Kidney (tissue), 19 donors: ENCODE results near the gene USP17L17. TPM values are rescaled to one million over a fixed set of nuclear protein-coding genes. Genes with fewer than 3 reads are reported as not detected.
"Not testable (repeated sequence)": the region's sequence is repeated elsewhere in the genome, so short reads cannot be mapped to it uniquely, and the experiment has no call there.

Source experiments
- DNase-seq, 5 donors: peaks; one replicate each; pipeline ENCODE4 v3.0.0-alpha.2; 2013 to 2020
- FAIRE-seq: peaks from 2 replicates; lab custom pipeline; 2012; peaks lifted over from hg19 to GRCh38; lab: Jason Lieb, UNC
- H3K27ac ChIP-seq, 2 donors: one replicate each; pipeline ENCODE4 v1.7.0; 2013; ENCODE audit warnings: low read depth in 2 of 2, low read length in 2 of 2, inconsistent platforms in 1 of 2
- H3K27me3 ChIP-seq: one replicate; pipeline ENCODE4 v1.7.1; 2013; ENCODE audit warnings: low read length, inconsistent platforms; ENCODE audit not compliant: control insufficient read depth, insufficient read depth
- H3K36me3 ChIP-seq, 3 donors: one replicate each; pipeline versions ENCODE4 v1.7.0 to v1.7.1; 2013; ENCODE audit warnings: low read length in 3 of 3, control low read depth in 1 of 3, inconsistent platforms in 1 of 3; ENCODE audit not compliant: insufficient read depth in 3 of 3, control insufficient read depth in 2 of 3
- H3K4me1 ChIP-seq, 3 donors: one replicate each; pipeline versions ENCODE4 v1.7.0 to v1.7.1; 2013; ENCODE audit warnings: low read length in 3 of 3, inconsistent platforms in 1 of 3, low read depth in 1 of 3; ENCODE audit not compliant: control insufficient read depth in 2 of 3, insufficient read depth in 2 of 3
- H3K4me3 ChIP-seq, 3 donors: one replicate each; pipeline versions ENCODE4 v1.7.0 to v1.8.1; 2013; ENCODE audit warnings: low read length in 3 of 3, control low read depth in 1 of 3, inconsistent platforms in 1 of 3
- H3K9ac ChIP-seq, 3 donors: one replicate each; pipeline versions ENCODE4 v1.7.0 to v1.7.1; 2013; ENCODE audit warnings: low read length in 3 of 3, control low read depth in 1 of 3, inconsistent platforms in 1 of 3
- H3K9me3 ChIP-seq, 3 donors: one replicate each; pipeline versions ENCODE4 v1.7.0 to v1.7.1; 2013; ENCODE audit warnings: low read length in 3 of 3, control low read depth in 1 of 3, inconsistent platforms in 1 of 3; ENCODE audit not compliant: control insufficient read depth in 2 of 3, insufficient read depth in 1 of 3
- intact Hi-C: fragments of 100-400 bp; cut with DNase I; formaldehyde crosslinking; loops from one replicate; pipeline ENCODE4 v1.11.1; 2022
- long read RNA-seq, 10 donors: library from polyadenylated mRNA in 1 of 10; unstranded in 1 of 10; transcript quantifications; one replicate each; pipeline ENCODE4 v2.0.0 and lab custom pipeline, GENCODE V29; 2021 to 2026
- polyA plus RNA-seq: library from polyadenylated mRNA; stranded (reverse); fragments of 350-450 nt; fragmentation: Illumina TruSeq; extraction: RNeasy Lipid Tissue Mini Kit (QIAGEN cat#74804); gene quantifications from one replicate; pipeline ENCODE4 v1.2.3, GENCODE V29; 2014; ENCODE audit warnings: low read depth, low replicate concordance; ENCODE audit not compliant: insufficient read depth
- total RNA-seq: library from RNA; stranded (reverse); fragmentation: NEBNext Ultra II Directional; extraction: Animal tissue kit (Norgen Biotek cat#: 25700); gene quantifications from one replicate; pipeline ENCODE4 v1.2.1, GENCODE V29; 2021
- donor health status: control.
- donor health status: control.
- donor health status: DM: yes; HTN: yes; CAD: no.
- donor health status: Normal renal cell carcinoma (clear cell type).

The USP17L17 gene
- total RNA-seq: 0.41 TPM
- not detected for polyA plus RNA-seq
- long read RNA-seq, donor 1: 0 reads
- long read RNA-seq, donor 2: 0 reads
- long read RNA-seq, donor 3: 0 reads
- long read RNA-seq, donor 4: 0 reads
- long read RNA-seq, donor 5: 0 reads
- long read RNA-seq, donor 6: 0 reads
- long read RNA-seq, donor 7: 0 reads
- long read RNA-seq, donor 8: 0 reads
- long read RNA-seq, donor 9: 0 reads
- long read RNA-seq, donor 10: 0 reads

DNA sequence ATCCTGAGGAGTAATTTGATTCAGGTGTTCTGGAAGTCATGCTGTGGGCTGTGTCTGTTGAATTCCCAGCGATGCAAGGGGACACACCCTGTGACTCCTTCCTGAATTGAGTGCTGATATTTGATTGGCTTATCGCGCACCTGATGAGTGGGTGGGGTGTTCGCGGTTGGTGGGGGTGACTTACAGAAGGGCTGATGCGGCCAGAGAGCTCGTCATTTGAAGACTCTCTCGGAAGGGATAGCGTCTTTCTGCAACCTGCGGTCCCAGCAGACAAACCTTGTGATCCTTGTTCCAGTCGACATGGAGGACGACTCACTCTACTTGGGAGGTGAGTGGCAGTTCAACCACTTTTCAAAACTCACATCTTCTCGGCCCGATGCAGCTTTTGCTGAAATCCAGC, at the start of gene USP17L17:
TSS of gene USP17L17 (plus strand) at position 301 of the 400 bp plus-strand sequence. CDS start at position 301, 0 bp downstream.
- H3K4me1 ChIP-seq, H3K4me3 ChIP-seq, H3K9me3 ChIP-seq, H3K36me3 ChIP-seq, H3K9ac ChIP-seq, FAIRE-seq, H3K27ac ChIP-seq, intact Hi-C loops, H3K27me3 ChIP-seq, DNase-seq: not testable (repeated sequence)

DNA sequence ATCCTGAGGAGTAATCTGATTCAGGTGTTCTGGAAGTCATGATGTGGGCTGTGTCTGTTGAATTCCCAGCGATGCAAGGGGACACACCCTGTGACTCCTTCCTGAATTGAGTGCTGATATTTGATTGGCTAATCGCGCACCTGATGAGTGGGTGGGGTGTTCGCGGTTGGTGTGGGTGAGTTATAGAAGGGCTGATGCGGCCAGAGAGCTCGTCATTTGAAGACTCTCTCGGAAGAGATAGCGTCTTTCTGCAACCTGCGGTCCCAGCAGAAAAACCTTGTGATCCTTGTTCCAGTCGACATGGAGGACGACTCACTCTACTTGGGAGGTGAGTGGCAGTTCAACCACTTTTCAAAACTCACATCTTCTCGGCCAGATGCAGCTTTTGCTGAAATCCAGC, 33.3 kb upstream of the USP17L17 start, which contains the start of gene USP17L10:
TSS of gene USP17L10 (plus strand) at position 301 of the 400 bp plus-strand sequence. CDS start at position 301, 0 bp downstream.
- H3K36me3 ChIP-seq, intact Hi-C loops, H3K27me3 ChIP-seq, H3K9me3 ChIP-seq, DNase-seq, H3K9ac ChIP-seq, FAIRE-seq, H3K4me3 ChIP-seq, H3K4me1 ChIP-seq, H3K27ac ChIP-seq: not testable (repeated sequence)

- peak in 1 of 5 donors; percentile 18 for DNase-seq
- H3K9ac ChIP-seq: not testable (repeated sequence)
Measured at GRCh38 chr4:9214701-9215100, 29.0 kb upstream of the USP17L17 start.

GRCh38 chr4:9215105-9215504, 28.6 kb upstream of the USP17L17 start, which contains the start of gene USP17L11:
TSS of gene USP17L11 (plus strand) at chr4:9215405. CDS start at chr4:9215405, 0 bp downstream.
- H3K27me3 ChIP-seq, H3K36me3 ChIP-seq, H3K9ac ChIP-seq, H3K4me1 ChIP-seq, H3K9me3 ChIP-seq, H3K27ac ChIP-seq, FAIRE-seq, H3K4me3 ChIP-seq, intact Hi-C loops, DNase-seq: not testable (repeated sequence)

More at GRCh38 chr4:9214701-9215100, 29.0 kb upstream of the USP17L17 start:
- H3K36me3 ChIP-seq, H3K27ac ChIP-seq, FAIRE-seq, H3K4me1 ChIP-seq, H3K4me3 ChIP-seq, intact Hi-C loops, H3K27me3 ChIP-seq, H3K9me3 ChIP-seq: not testable (repeated sequence)

DNA sequence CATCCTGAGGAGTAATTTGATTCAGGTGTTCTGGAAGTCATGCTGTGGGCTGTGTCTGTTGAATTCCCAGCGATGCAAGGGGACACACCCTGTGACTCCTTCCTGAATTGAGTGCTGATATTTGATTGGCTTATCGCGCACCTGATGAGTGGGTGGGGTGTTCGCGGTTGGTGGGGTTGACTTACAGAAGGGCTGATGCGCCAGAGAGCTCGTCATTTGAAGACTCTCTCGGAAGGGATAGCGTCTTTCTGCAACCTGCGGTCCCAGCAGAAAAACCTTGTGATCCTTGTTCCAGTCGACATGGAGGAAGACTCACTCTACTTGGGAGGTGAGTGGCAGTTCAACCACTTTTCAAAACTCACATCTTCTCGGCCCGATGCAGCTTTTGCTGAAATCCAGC, 23.8 kb upstream of the USP17L17 start, which contains the start of gene USP17L12:
TSS of gene USP17L12 (plus strand) at position 301 of the 400 bp plus-strand sequence. CDS start at position 301, 0 bp downstream.
- H3K4me3 ChIP-seq, H3K9me3 ChIP-seq, FAIRE-seq, H3K36me3 ChIP-seq, DNase-seq, H3K27ac ChIP-seq, H3K4me1 ChIP-seq, H3K27me3 ChIP-seq, intact Hi-C loops, H3K9ac ChIP-seq: not testable (repeated sequence)

GRCh38 chr4:9224596-9224995, 19.1 kb upstream of the USP17L17 start, which contains the start of gene USP17L13:
TSS of gene USP17L13 (plus strand) at chr4:9224896. CDS start at chr4:9224896, 0 bp downstream.
- H3K27ac ChIP-seq, DNase-seq, H3K9me3 ChIP-seq, H3K4me1 ChIP-seq, intact Hi-C loops, H3K36me3 ChIP-seq, FAIRE-seq, H3K4me3 ChIP-seq, H3K9ac ChIP-seq, H3K27me3 ChIP-seq: not testable (repeated sequence)

DNA sequence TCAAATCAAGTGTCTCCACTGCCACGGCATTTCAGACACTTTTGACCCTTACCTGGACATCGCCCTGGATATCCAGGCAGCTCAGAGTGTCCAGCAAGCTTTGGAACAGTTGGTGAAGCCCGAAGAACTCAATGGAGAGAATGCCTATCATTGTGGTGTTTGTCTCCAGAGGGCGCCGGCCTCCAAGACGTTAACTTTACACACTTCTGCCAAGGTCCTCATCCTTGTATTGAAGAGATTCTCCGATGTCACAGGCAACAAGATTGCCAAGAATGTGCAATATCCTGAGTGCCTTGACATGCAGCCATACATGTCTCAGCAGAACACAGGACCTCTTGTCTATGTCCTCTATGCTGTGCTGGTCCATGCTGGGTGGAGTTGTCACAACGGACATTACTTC, 13.4 kb upstream of the USP17L17 start:
- H3K9ac ChIP-seq, H3K4me3 ChIP-seq, H3K9me3 ChIP-seq, H3K27ac ChIP-seq, H3K4me1 ChIP-seq, H3K27me3 ChIP-seq, DNase-seq, intact Hi-C loops, H3K36me3 ChIP-seq, FAIRE-seq: not testable (repeated sequence)

DNA sequence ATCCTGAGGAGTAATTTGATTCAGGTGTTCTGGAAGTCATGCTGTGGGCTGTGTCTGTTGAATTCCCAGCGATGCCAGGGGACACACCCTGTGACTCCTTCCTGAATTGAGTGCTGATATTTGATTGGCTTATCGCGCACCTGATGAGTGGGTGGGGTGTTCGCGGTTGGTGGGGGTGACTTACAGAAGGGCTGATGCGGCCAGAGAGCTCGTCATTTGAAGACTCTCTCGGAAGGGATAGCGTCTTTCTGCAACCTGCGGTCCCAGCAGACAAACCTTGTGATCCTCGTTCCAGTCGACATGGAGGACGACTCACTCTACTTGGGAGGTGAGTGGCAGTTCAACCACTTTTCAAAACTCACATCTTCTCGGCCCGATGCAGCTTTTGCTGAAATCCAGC, 9.6 kb upstream of the USP17L17 start, which contains the start of gene USP17L15:
TSS of gene USP17L15 (plus strand) at position 301 of the 400 bp plus-strand sequence. CDS start at position 301, 0 bp downstream.
- H3K9ac ChIP-seq, FAIRE-seq, H3K27ac ChIP-seq, H3K27me3 ChIP-seq, DNase-seq, H3K36me3 ChIP-seq, intact Hi-C loops, H3K4me3 ChIP-seq, H3K4me1 ChIP-seq, H3K9me3 ChIP-seq: not testable (repeated sequence)
